Keratinocyte (primary cell): ENCODE results near the gene INPP5E.

Experiments used
- CTCF ChIP-seq, 3 experiments: IDR thresholded peaks in 1 of 3; conservative IDR thresholded peaks in 1 of 3; optimal IDR thresholded peaks in 1 of 3; 2 replicates in 2 of 3; 3 replicates in 1 of 3; pipeline versions ENCODE3 to v1.5.1; 2011; ENCODE audit warnings: low read length in 3 of 3, mild to moderate bottlenecking in 3 of 3, moderate library complexity in 2 of 3, control low read depth in 1 of 3, inconsistent platforms in 1 of 3; ENCODE audit not compliant: insufficient read depth in 2 of 3; ENCODE audit errors: extremely low read depth in 1 of 3
- EZH2 ChIP-seq: IDR thresholded peaks from one replicate; pipeline ENCODE4 v1.6.1; 2012; ENCODE audit warnings: inconsistent platforms, mild to moderate bottlenecking, low read length, moderate library complexity

- TF ChIP-seq CTCF (optimal IDR thresholded peaks at IDR 0.05 in 1 of 3, IDR thresholded peaks at IDR 0.05 in 1 of 3, conservative IDR thresholded peaks at IDR 0.05 in 1 of 3; ENCODE audit: extremely low read depth in 1 of 3, insufficient read depth in 2 of 3, low read length in 3 of 3), result no peak
- TF ChIP-seq EZH2, result no peak
These were observed 26.0 kb upstream of the INPP5E start for GRCh38 chr9:136465500-136466154.
